GM21529 (cell line): Measurements from ENCODE around the gene CCNK.

Experiments
- ATAC-seq: cut with Tn5 transposase; IDR thresholded peaks from one replicate; pipeline ENCODE4 v1.9.1; 2021; ENCODE audit not compliant: unreplicated experiment

Gene CCNK

GRCh38 chr14:99550387-99550992, 69.3 kb downstream of the CCNK start:
- ATAC-seq, result no peak

DNA sequence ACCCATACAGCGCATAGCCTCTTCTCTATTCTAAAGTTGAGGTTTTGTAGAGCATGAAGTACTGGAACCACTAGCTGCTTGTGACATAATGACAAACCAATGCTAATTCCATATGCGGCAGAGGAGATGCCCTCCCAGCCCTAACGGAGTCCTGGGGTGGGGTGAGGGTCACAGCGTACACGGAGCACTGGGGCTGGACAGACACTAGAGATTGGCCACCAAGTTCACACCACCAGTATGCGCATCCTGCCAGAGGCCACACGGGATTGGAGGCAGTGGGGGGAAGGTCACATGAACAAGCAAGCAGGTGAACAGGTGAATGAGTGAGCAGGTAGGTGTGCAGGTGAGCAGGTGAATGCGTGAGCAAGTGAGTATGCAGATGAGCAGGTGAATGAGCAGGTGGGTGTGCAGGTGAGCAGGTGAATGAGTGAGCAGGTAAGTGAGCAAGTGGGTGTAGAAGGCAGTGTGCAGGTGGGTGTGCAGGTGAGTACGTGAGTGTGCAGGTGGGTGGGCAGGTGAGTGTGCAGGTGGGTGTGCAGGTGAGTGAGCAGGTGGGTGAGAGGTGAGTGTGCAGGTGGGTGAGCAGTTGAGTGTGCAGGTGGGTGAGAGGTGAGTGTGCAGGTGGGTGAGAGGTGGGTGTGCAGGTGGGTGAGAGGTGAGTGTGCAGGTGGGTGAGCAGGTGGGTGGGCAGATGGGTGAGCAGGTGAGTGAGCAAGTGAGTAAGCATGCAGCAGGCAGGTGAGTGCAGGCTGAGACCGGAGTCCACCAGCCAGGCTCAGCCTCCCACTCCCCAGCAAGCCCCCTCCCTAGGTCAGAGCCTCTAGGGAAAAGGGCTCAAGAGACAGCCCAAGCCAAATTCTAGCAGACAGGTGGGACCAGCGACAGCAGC, 70.1 kb downstream of the CCNK start:
- no peak for ATAC-seq

DNA sequence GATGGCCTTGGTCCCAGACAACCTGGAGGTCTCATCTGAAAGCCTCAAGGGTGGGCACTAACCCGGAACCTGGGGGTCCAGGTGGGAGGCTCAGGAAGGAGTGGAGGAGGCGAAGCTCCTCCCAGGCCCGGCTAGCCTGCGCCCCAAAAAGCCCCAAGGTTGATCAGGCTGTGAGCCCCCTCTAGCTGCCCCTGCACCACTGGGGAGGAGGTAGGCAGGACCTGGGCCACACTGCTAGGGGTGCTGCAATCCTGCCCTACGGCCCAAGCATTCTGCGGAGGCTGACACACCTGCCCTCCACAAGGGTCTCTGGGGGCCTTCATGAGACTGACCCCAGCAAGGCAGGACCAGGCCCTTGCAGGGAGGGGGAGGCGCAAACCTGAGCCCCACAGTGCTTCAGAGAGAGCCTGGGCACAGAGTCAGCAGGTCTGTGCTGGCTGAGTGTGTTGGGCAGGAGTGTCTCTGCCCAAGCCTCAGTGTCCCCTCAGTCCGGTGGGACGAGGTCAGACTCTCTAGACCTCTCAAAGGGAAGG, 70.9 kb downstream of the CCNK start:
- no peak for ATAC-seq

DNA sequence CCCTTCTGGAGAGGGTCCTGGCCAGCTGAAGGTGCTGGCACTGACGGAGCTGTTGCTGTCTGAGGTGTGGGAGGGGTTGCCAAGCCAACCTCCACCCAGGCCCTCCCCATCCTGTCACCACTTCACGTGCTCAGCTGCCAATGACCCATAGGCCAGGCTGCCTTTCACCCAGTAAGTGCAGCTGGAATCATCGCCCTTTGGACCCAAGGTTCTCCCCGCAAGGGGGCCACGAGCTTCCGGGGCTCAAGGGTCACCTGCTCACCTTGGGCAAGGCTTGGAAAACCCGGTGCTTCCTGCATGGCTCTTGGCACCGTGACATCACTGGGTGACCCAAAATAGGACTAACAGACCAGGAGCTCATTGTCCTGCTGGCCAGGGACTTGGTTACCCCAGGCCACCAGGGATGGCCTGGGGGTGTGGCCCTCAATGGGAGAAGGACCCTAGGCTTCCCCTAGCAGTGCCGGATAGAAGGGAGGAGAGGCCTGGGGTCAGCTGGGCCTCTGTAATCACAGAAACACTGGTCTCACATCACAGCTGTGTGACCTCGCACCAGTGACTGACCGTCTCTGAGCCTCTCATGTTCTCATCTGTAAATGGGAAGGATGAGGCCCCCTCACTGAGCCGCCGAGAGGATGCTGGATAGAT, 71.5 kb downstream of the CCNK start:
- no peak for ATAC-seq

DNA sequence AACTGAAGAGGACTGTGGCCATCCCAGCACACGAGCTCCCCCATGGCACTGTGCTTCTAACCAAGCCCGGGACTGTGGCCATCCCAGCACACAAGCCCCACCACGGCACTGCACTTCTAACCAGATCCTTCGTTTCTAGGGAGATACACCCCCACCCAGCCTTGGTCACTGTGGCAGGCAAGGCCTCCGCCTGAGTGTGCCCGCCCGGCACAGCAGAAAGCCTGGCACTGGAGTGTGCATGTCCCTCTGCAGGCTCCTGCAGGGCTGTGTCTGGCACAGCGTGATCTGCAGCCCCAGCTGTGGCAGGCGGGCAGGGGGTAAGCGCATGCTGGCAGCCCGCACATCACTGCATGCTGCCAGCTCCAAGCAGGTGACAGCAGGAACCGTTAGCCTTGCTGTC, 73.0 kb downstream of the CCNK start:
- ATAC-seq, result no peak

DNA sequence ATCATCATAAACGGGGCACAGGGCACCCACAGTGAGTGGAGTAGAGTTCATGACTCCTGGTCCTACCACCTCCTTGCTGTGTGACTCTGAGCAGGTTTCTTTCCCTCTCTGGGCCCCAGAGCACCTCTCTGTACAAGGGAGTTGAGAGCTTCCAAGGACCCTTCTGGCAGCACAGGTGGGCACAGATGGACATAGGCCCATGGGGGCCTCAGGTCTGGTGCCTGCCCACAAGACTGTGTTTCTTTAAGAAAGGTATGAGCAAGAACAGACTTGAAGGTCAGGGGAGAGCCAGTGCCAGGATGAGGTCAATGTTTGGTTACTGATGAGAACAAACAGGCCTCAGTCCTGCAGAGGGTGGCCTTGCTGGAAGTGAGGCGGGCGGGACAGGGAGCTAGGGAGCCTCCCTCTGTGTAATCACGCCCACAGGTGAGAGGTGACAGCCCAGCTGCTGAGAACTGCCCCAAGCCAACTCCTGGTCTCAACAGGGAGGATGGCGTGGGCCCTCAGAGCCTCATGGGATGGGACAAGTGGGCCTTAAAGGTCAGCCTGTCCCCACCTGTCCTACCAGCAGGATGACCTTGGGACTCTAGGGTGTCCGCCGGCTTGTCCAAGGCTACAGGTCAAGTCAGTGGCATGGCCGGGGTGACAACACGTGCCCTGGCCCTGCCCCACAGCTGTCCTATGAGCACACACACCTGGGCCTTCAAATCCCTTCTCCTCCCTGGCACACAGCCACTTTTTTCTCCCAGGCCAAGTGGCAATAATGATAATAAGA, 73.7 kb downstream of the CCNK start:
- no peak for ATAC-seq

DNA sequence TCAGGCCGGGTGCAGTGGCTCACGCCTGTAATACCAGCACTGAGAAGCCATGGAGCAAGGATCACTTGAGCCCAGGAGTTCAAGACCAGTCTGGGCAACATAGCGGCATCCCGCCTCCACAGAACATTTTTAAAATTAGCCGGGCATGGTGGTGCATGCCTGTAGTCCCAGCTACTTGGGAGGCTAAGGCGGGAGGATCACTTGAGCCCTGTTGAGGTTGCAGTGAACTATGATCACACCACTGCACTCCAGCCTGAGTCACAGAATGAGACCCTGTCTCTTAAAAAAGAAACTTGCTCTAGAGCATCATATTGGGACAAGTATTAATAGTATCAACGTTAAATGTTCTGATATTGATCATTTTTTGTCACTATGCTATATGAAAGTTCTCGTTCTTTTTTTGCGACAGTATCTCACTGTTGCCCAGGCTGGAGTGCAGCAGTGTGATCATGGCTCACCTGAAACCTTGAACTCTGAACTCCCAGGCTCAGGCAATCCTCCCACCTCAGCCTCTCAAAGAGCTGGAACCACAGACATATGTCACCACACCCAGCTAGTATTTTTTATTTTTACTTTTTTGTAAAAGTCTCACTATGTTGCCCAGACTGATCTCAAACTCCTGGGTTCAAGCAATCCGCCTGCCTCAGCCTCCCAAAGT, 75.1 kb downstream of the CCNK start:
- ATAC-seq, result no peak

- ATAC-seq, result no peak
These were observed 78.2 kb downstream of the CCNK start for GRCh38 chr14:99559286-99559990.

GRCh38 chr14:99560403-99560802, 79.2 kb downstream of the CCNK start:
- ATAC-seq, result no peak

- no peak for ATAC-seq
These were observed 79.9 kb downstream of the CCNK start for GRCh38 chr14:99560922-99561683.

GRCh38 chr14:99561864-99562263, 80.7 kb downstream of the CCNK start:
- ATAC-seq, result no peak
